NT2/D1 (cell line): ENCODE data around the gene KIAA1614.

Experiments
- DNase-seq: peaks from one replicate; pipeline ENCODE4 v3.0.0-alpha.2; 2011; ENCODE audit warnings: low read depth, low spot score
- H3K27me3 ChIP-seq: 2 replicates; pipeline ENCODE4 v1.6.0; 2011; ENCODE audit warnings: mild to moderate bottlenecking; ENCODE audit not compliant: insufficient read length, insufficient read depth
- H3K36me3 ChIP-seq: 2 replicates; pipeline ENCODE4 v1.6.1; 2011; ENCODE audit warnings: mild to moderate bottlenecking, low read length, mixed read lengths; ENCODE audit not compliant: insufficient read depth, insufficient read length
- H3K4me1 ChIP-seq: 2 replicates; pipeline ENCODE4 v1.5.1; 2011; ENCODE audit not compliant: insufficient read depth, insufficient read length
- H3K4me3 ChIP-seq: 2 replicates; pipeline ENCODE4 v1.5.1; 2011; ENCODE audit warnings: low read depth; ENCODE audit not compliant: insufficient read length
- H3K9ac ChIP-seq: 2 replicates; pipeline ENCODE4 v1.6.0; 2011; ENCODE audit warnings: low read depth; ENCODE audit not compliant: insufficient read length
- H3K9me3 ChIP-seq: 2 replicates; pipeline ENCODE4 v1.5.1; 2011; ENCODE audit warnings: mild to moderate bottlenecking, low read length; ENCODE audit not compliant: insufficient read depth
- SUZ12 ChIP-seq: IDR thresholded peaks from 2 replicates; pipeline ENCODE4 v1.6.1; 2011; ENCODE audit not compliant: insufficient read length, insufficient read depth; ENCODE audit errors: extremely low read depth
- YY1 ChIP-seq: IDR thresholded peaks from 2 replicates; pipeline ENCODE4 v1.6.1; 2011; ENCODE audit not compliant: insufficient read length, insufficient read depth
- ZNF274 ChIP-seq: IDR thresholded peaks from 2 replicates; pipeline ENCODE4 v1.6.1; 2011; ENCODE audit warnings: mild to moderate bottlenecking, low read depth, low read length

Gene KIAA1614

GRCh38 chr1:180921891-180922630, 9.4 kb downstream of the KIAA1614 start:
- Histone ChIP-seq H3K27me3 (peaks cover 18% of the 10 kb centered on the region), H3K4me1 (peaks cover 58% of the 10 kb centered on the region), H3K9me3 (no peaks in the 10 kb centered on the region), H3K4me3 (no peak overlapping the region), H3K9ac (no peak overlapping the region), H3K36me3 (no peaks in the 10 kb centered on the region)
- no peak for DNase-seq
- TF ChIP-seq SUZ12: no peak
- TF ChIP-seq YY1: no peak
- TF ChIP-seq ZNF274: no peak

- DNase-seq: no peak
- no peak overlapping the region for H3K9ac ChIP-seq
- peaks cover 12% of the 10 kb centered on the region for H3K27me3 ChIP-seq
- no peak overlapping the region for H3K4me3 ChIP-seq
- H3K4me1 ChIP-seq: peaks cover 58% of the 10 kb centered on the region
- no peaks in the 10 kb centered on the region for H3K9me3 ChIP-seq
- no peak for TF ChIP-seq SUZ12
- TF ChIP-seq YY1: no peak
- no peak for TF ChIP-seq ZNF274
- H3K36me3 ChIP-seq: no peaks in the 10 kb centered on the region
Measured at GRCh38 chr1:180922631-180923015, 9.9 kb downstream of the KIAA1614 start.

DNA sequence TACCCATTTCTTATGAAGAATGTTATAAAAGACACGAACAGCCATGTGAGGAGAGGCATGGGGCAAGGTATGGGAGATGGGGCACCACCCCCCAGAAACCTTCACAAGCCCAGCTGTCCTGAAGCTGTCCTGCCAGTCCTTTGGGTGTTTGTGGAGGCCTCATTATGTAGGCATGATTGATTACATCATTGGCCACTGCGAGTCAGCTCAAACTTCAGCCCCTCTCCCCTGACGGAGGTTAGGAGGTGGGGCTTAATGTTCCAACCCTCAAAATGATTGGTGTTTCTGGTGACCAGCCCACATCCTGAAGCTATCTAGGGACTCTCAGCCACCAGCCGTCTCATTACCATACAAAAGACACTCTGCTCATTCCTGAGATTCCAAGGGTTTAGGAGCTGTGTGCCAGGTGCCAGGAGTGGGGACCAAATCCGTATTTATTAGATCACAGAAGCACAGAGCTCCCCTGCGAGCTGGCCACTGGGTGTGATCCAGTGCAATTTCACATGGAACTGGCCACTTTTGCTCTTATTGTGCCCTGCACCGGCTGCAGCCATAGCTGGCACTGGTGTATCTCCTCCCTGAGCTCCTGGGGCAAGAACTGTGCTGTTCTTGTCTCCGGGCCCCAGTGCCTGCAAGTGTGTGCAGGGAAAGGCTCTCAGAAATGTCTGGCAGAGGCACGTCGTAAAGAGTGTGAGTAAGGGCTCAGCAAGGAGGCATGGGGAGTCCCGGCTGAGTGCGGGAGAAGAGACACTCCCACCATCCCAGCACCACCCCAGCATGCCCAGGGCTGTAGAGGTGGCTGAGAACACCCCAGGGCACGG, 10.5 kb downstream of the KIAA1614 start:
- peak overlapping the region; percentile 6 for H3K4me3 ChIP-seq
- DNase-seq: peak; percentile 99
- no peaks in the 10 kb centered on the region for H3K9me3 ChIP-seq
- TF ChIP-seq YY1 (no peak), SUZ12 (no peak), ZNF274 (no peak)
- H3K27me3 ChIP-seq: peaks cover 9% of the 10 kb centered on the region
- peak overlapping the region; percentile 12 for H3K9ac ChIP-seq
- peaks cover 56% of the 10 kb centered on the region for H3K4me1 ChIP-seq
- no peaks in the 10 kb centered on the region for H3K36me3 ChIP-seq

DNA sequence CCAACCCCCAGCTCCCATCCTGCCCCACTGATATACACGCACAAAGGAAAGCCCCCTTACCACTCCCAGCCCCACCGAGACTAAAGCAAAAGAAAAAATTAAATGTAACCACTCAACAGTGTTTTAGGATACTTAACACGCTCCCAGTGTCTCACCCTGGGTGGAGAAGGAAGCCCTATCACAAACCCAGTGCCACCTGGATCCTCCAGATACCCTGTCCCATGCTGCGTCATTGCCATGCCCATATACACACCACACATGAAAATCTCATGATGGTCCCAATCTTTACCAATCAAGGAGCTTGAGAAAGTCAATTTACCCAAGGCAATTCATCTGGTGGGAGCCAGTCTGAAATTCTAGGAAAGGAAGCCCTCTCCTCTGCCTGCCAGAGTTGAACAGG, 11.2 kb downstream of the KIAA1614 start:
- Histone ChIP-seq H3K27me3 (peaks cover 7% of the 10 kb centered on the region), H3K4me3 (peak overlapping the region; percentile 6), H3K4me1 (peaks cover 57% of the 10 kb centered on the region), H3K9me3 (no peaks in the 10 kb centered on the region), H3K9ac (peak overlapping the region; percentile 12), H3K36me3 (no peaks in the 10 kb centered on the region)
- DNase-seq: no peak
- TF ChIP-seq SUZ12 (no peak), YY1 (no peak), ZNF274 (no peak)

DNA sequence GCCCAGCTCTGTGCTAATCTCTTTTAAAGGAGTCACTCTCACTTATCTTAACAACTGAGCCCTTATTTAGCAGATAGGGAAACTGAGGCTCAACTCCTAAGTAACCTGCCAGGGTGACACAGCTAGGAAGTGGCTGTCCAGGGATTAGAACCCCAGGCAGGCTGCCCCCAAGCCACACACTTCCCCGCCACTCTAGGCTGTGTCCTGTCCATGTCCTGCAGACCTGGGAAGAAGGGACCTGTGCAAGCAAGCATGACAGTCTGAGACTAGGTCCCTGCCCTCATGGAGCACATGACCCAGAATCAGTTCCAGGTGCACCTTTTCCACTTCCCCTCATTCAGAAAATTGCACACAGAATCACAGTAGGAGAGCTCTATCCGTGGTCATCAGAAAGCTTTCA, 12.2 kb downstream of the KIAA1614 start:
- TF ChIP-seq SUZ12: no peak
- TF ChIP-seq ZNF274: no peak
- no peak for TF ChIP-seq YY1
- Histone ChIP-seq H3K4me1 (peaks cover 52% of the 10 kb centered on the region), H3K36me3 (no peaks in the 10 kb centered on the region), H3K9me3 (no peaks in the 10 kb centered on the region), H3K27me3 (peaks cover 2% of the 10 kb centered on the region), H3K4me3 (no peak overlapping the region), H3K9ac (no peak overlapping the region)
- DNase-seq: no peak

DNA sequence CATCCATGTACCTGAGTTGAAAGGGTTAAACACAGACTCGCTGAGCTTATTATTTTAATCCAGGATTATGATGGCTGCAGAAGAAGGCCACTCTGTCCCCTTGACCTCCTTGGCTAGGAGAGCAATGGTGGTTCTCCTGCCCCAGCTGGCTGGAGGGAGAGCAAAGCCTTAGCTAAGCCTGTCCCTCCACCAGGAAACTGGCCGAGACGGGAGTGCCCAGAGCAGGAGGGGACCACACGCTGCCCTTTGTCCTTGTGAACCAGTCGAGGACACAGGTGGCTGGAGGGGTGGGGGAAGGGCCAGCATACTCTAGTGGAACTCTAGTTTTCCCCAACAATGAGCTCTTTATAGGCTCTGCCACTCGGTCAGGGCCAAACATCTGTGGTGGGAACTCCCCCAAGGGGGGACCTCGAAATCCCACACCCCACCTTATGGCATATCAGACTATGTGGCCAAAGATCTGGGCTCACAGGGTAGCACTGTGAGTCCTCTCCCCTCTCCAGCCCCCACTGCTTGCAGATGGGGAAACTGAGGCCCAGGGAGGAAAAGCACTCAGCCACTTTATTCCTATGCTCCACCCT, 12.9 kb downstream of the KIAA1614 start:
- H3K9ac ChIP-seq: no peak overlapping the region
- no peak for DNase-seq
- H3K27me3 ChIP-seq: no peaks in the 10 kb centered on the region
- H3K4me1 ChIP-seq: peaks cover 50% of the 10 kb centered on the region
- H3K36me3 ChIP-seq: no peaks in the 10 kb centered on the region
- no peaks in the 10 kb centered on the region for H3K9me3 ChIP-seq
- TF ChIP-seq SUZ12: no peak
- TF ChIP-seq ZNF274: no peak
- no peak for TF ChIP-seq YY1
- H3K4me3 ChIP-seq: no peak overlapping the region

GRCh38 chr1:180926164-180926981, 13.7 kb downstream of the KIAA1614 start:
- no peak for DNase-seq
- Histone ChIP-seq H3K9me3 (no peaks in the 10 kb centered on the region), H3K9ac (peak overlapping the region; percentile 2), H3K36me3 (no peaks in the 10 kb centered on the region), H3K27me3 (no peaks in the 10 kb centered on the region), H3K4me3 (no peak overlapping the region), H3K4me1 (peaks cover 56% of the 10 kb centered on the region)
- no peak for TF ChIP-seq SUZ12
- no peak for TF ChIP-seq YY1
- no peak for TF ChIP-seq ZNF274
